GM12878 (cell line): ENCODE results near the gene ALKBH8. TPM values are rescaled to one million over a fixed set of nuclear protein-coding genes. Genes with fewer than 3 reads are reported as not detected.

Experiments
- EED ChIP-seq: sonication (generic); IDR thresholded peaks from 2 replicates; pipeline ENCODE4 v1.6.1; 2016; ENCODE audit warnings: antibody characterized with exemption, low read depth
- EZH2 ChIP-seq: IDR thresholded peaks from 2 replicates; pipeline ENCODE4 v1.6.1; 2012; ENCODE audit warnings: low read depth, mild to moderate bottlenecking, control low read depth, inconsistent platforms, low read length, borderline replicate concordance; ENCODE audit not compliant: control insufficient read depth
- IKZF2 ChIP-seq, 2 experiments: fragments of 450-650 bp; IDR thresholded peaks; 2 replicates each; pipeline ENCODE4 v1.6.1; 2017; ENCODE audit warnings: mild to moderate bottlenecking in 2 of 2, moderate library complexity in 2 of 2
- PAX5 ChIP-seq: IDR thresholded peaks from 2 replicates; pipeline ENCODE4 v1.6.1; 2011; ENCODE audit warnings: low read depth, low read length, borderline replicate concordance
- polyA plus RNA-seq, 11 experiments: library from polyadenylated mRNA; depleted of rRNA in 4 of 11; unstranded in 6 of 11; stranded (reverse) in 5 of 11; fragments of >200 nt; fragmentation: Nextera tagmentation in 4 of 11; fragmentation: Illumina TruSeq in 1 of 11; extraction: Ambion mirVana in 4 of 11; extraction: Trizol in 1 of 11; gene quantifications; 1 replicate in 1 of 11; 2 replicates in 10 of 11; pipeline versions ENCODE4 v1.2.1 to v1.2.3, GENCODE V29; 2011 to 2016; ENCODE audit warnings: inconsistent platforms in 2 of 11, missing spikeins in 2 of 11, low read depth in 1 of 11
- total RNA-seq, 4 experiments: library from RNA; depleted of rRNA in 3 of 4; stranded (reverse); fragments of >200 nt in 3 of 4; fragmentation: Illumina TruSeq in 1 of 4; extraction: Trizol in 1 of 4; gene quantifications; 2 replicates each; pipeline versions ENCODE4 v1.2.1 to v1.2.3, GENCODE V29; 2013 to 2021
- TF ChIP-seq, protein P1 (sequence below): fragments of 450-650 bp; IDR thresholded peaks from 2 replicates; pipeline ENCODE4 v1.6.1; 2017; ENCODE audit warnings: mild to moderate bottlenecking, low read depth, inconsistent platforms; ENCODE audit not compliant: poor library complexity, severe bottlenecking
- TF ChIP-seq, protein P2 (sequence below): fragments of 450-650 bp; IDR thresholded peaks from 2 replicates; pipeline ENCODE4 v1.6.1; 2017; ENCODE audit warnings: mild to moderate bottlenecking, moderate library complexity

Gene ALKBH8
- total and polyA plus RNA-seq, 10 of the 15 experiments (the other 5 are each of a cell fraction or from before 2014, with no cell fraction given) = 4.6 to 13.1 (median 9.5) TPM

GRCh38 chr11:107453594-107454286 is 111.8 kb downstream of the ALKBH8 start (continued):
- TF ChIP-seq, protein P1, sequence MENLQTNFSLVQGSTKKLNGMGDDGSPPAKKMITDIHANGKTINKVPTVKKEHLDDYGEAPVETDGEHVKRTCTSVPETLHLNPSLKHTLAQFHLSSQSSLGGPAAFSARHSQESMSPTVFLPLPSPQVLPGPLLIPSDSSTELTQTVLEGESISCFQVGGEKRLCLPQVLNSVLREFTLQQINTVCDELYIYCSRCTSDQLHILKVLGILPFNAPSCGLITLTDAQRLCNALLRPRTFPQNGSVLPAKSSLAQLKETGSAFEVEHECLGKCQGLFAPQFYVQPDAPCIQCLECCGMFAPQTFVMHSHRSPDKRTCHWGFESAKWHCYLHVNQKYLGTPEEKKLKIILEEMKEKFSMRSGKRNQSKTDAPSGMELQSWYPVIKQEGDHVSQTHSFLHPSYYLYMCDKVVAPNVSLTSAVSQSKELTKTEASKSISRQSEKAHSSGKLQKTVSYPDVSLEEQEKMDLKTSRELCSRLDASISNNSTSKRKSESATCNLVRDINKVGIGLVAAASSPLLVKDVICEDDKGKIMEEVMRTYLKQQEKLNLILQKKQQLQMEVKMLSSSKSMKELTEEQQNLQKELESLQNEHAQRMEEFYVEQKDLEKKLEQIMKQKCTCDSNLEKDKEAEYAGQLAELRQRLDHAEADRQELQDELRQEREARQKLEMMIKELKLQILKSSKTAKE = no peak
- TF ChIP-seq, protein P2, sequence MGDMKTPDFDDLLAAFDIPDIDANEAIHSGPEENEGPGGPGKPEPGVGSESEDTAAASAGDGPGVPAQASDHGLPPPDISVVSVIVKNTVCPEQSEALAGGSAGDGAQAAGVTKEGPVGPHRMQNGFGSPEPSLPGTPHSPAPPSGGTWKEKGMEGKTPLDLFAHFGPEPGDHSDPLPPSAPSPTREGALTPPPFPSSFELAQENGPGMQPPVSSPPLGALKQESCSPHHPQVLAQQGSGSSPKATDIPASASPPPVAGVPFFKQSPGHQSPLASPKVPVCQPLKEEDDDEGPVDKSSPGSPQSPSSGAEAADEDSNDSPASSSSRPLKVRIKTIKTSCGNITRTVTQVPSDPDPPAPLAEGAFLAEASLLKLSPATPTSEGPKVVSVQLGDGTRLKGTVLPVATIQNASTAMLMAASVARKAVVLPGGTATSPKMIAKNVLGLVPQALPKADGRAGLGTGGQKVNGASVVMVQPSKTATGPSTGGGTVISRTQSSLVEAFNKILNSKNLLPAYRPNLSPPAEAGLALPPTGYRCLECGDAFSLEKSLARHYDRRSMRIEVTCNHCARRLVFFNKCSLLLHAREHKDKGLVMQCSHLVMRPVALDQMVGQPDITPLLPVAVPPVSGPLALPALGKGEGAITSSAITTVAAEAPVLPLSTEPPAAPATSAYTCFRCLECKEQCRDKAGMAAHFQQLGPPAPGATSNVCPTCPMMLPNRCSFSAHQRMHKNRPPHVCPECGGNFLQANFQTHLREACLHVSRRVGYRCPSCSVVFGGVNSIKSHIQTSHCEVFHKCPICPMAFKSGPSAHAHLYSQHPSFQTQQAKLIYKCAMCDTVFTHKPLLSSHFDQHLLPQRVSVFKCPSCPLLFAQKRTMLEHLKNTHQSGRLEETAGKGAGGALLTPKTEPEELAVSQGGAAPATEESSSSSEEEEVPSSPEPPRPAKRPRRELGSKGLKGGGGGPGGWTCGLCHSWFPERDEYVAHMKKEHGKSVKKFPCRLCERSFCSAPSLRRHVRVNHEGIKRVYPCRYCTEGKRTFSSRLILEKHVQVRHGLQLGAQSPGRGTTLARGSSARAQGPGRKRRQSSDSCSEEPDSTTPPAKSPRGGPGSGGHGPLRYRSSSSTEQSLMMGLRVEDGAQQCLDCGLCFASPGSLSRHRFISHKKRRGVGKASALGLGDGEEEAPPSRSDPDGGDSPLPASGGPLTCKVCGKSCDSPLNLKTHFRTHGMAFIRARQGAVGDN = no peak
- no peak for TF ChIP-seq IKZF2 (IDR thresholded peaks at IDR 0.05)
- no peak for TF ChIP-seq PAX5
- no peak for TF ChIP-seq EZH2
- no peak for TF ChIP-seq EED

Other genes with a start within 250 kb of the ALKBH8 start
- gene CWF19L2, start 107.9 kb downstream of the ALKBH8 start, total RNA-seq (2014; rRNA removed) = 9.5 and 9.9 TPM in 2 replicates
- gene CWF19L2, start 107.9 kb downstream of the ALKBH8 start, total RNA-seq (2014; rRNA removed; fragmentation: Illumina TruSeq; extraction: Trizol) = 18.8 and 19.1 TPM in 2 replicates
- 7.8 and 7.9 TPM in 2 replicates for gene CWF19L2, start 107.9 kb downstream of the ALKBH8 start, total RNA-seq (2021)
- gene CWF19L2, start 107.9 kb downstream of the ALKBH8 start, polyA plus RNA-seq (2011; rRNA removed) = 6.1 and 11.3 TPM in 2 replicates
- gene CWF19L2, start 107.9 kb downstream of the ALKBH8 start, polyA plus RNA-seq (2014; fragmentation: Illumina TruSeq; extraction: Trizol) = 10.9 and 14.0 TPM in 2 replicates
- gene CWF19L2, start 107.9 kb downstream of the ALKBH8 start, polyA plus RNA-seq (2014; fragmentation: Nextera tagmentation; extraction: Ambion mirVana) = 1 to 10 TPM; 4.6 to 5.8 TPM
- 4.1 and 4.5 TPM in 2 replicates for gene CWF19L2, start 107.9 kb downstream of the ALKBH8 start, polyA plus RNA-seq (2014; rRNA removed)
- 1 to 10 TPM; 6.8 to 7.7 TPM for gene CWF19L2, start 107.9 kb downstream of the ALKBH8 start, polyA plus RNA-seq (2016; fragmentation: Nextera tagmentation; extraction: Ambion mirVana)
- gene ELMOD1, start 25.4 kb upstream of the ALKBH8 start, total RNA-seq (2014; rRNA removed) = not detected in 2 replicates
- not detected in 2 replicates for gene ELMOD1, start 25.4 kb upstream of the ALKBH8 start, total RNA-seq (2014; rRNA removed; fragmentation: Illumina TruSeq; extraction: Trizol)
- gene ELMOD1, start 25.4 kb upstream of the ALKBH8 start, total RNA-seq (2021) = not detected in 2 replicates
- gene ELMOD1, start 25.4 kb upstream of the ALKBH8 start, polyA plus RNA-seq (2011; rRNA removed) = not detected in 2 replicates
- gene ELMOD1, start 25.4 kb upstream of the ALKBH8 start, polyA plus RNA-seq (2014; fragmentation: Illumina TruSeq; extraction: Trizol) = not detected in 2 replicates
- not detected for gene ELMOD1, start 25.4 kb upstream of the ALKBH8 start, polyA plus RNA-seq (2014; fragmentation: Nextera tagmentation; extraction: Ambion mirVana)
- gene ELMOD1, start 25.4 kb upstream of the ALKBH8 start, polyA plus RNA-seq (2014; rRNA removed) = 0.04 TPM in 1 of 2 replicates, not detected in the other
- gene ELMOD1, start 25.4 kb upstream of the ALKBH8 start, polyA plus RNA-seq (2016; fragmentation: Nextera tagmentation; extraction: Ambion mirVana) = not detected
- gene SLN, start 146.3 kb upstream of the ALKBH8 start, total RNA-seq (2014; rRNA removed) = not detected in 2 replicates
- not detected in 2 replicates for gene SLN, start 146.3 kb upstream of the ALKBH8 start, total RNA-seq (2014; rRNA removed; fragmentation: Illumina TruSeq; extraction: Trizol)
- not detected in 2 replicates for gene SLN, start 146.3 kb upstream of the ALKBH8 start, total RNA-seq (2021)
- gene SLN, start 146.3 kb upstream of the ALKBH8 start, polyA plus RNA-seq (2011; rRNA removed) = not detected in 2 replicates
- not detected in 2 replicates for gene SLN, start 146.3 kb upstream of the ALKBH8 start, polyA plus RNA-seq (2014; fragmentation: Illumina TruSeq; extraction: Trizol)
- gene SLN, start 146.3 kb upstream of the ALKBH8 start, polyA plus RNA-seq (2014; fragmentation: Nextera tagmentation; extraction: Ambion mirVana) = under 1 TPM in 1 of 2 experiments, not detected in 1; 0.39 TPM
- not detected in 2 replicates for gene SLN, start 146.3 kb upstream of the ALKBH8 start, polyA plus RNA-seq (2014; rRNA removed)
- not detected for gene SLN, start 146.3 kb upstream of the ALKBH8 start, polyA plus RNA-seq (2016; fragmentation: Nextera tagmentation; extraction: Ambion mirVana)